Measurements from ENCODE around the gene TLE1. TPM values are rescaled to one million over a fixed set of nuclear protein-coding genes. Genes with fewer than 3 reads are reported as not detected.
A peak's percentile ranks its signal among the peaks of the same experiment; 100 is the strongest.

The TLE1 gene
- total RNA-seq, 1 donor, result 9.0 TPM

- TF ChIP-seq CTCF (IDR thresholded peaks at IDR 0.05; ENCODE audit: extremely low read depth, low read depth, low read length), result peak; percentile 20
- Histone ChIP-seq H3K9me3 (ENCODE audit: low read depth, low read length) (no peaks in the 10 kb centered on the region), H3K36me3 (ENCODE audit: insufficient read depth, low read length) (no peaks in the 10 kb centered on the region), H4K20me1 (ENCODE audit: insufficient read depth, low read length) (peaks cover 5% of the 10 kb centered on the region), H3K27me3 (ENCODE audit: insufficient read depth, low read length) (peaks cover 5% of the 10 kb centered on the region), H3K4me3 (ENCODE audit: insufficient read depth, low read length) (peak overlapping the region; percentile 81), H3K27ac (ENCODE audit: low read depth, low read length) (no peak overlapping the region), H3K79me2 (ENCODE audit: insufficient read depth, low read length) (peaks cover 31% of the 10 kb centered on the region), H2AFZ (ENCODE audit: low read length) (no peak overlapping the region), H3K4me2 (ENCODE audit: insufficient read depth, low read length) (peak overlapping the region; percentile 96), H3K4me1 (ENCODE audit: insufficient read depth, low read length) (peaks cover 20% of the 10 kb centered on the region)
- peak; percentile 80 for DNase-seq (ENCODE audit: insufficient read length, low spot score, missing footprints)
Observed at GRCh38 chr9:81685763-81686613, 3.4 kb downstream of the TLE1 start.

- Histone ChIP-seq H4K20me1 (ENCODE audit: insufficient read depth, low read length) (peaks cover 5% of the 10 kb centered on the region), H3K36me3 (ENCODE audit: insufficient read depth, low read length) (no peaks in the 10 kb centered on the region), H3K4me2 (ENCODE audit: insufficient read depth, low read length) (no peak overlapping the region), H3K79me2 (ENCODE audit: insufficient read depth, low read length) (peaks cover 31% of the 10 kb centered on the region), H3K9me3 (ENCODE audit: low read depth, low read length) (no peaks in the 10 kb centered on the region), H3K27me3 (ENCODE audit: insufficient read depth, low read length) (no peaks in the 10 kb centered on the region), H2AFZ (ENCODE audit: low read length) (no peak overlapping the region), H3K4me3 (ENCODE audit: insufficient read depth, low read length) (no peak overlapping the region), H3K27ac (ENCODE audit: low read depth, low read length) (no peak overlapping the region), H3K4me1 (ENCODE audit: insufficient read depth, low read length) (peaks cover 20% of the 10 kb centered on the region)
- no peak for DNase-seq (ENCODE audit: insufficient read length, low spot score, missing footprints)
- TF ChIP-seq CTCF (IDR thresholded peaks at IDR 0.05; ENCODE audit: extremely low read depth, low read depth, low read length), result no peak
Observed at GRCh38 chr9:81684635-81685034, 4.7 kb downstream of the TLE1 start.

GRCh38 chr9:81683704-81684103 is 5.6 kb downstream of the TLE1 start:
- no peak for TF ChIP-seq CTCF (IDR thresholded peaks at IDR 0.05; ENCODE audit: extremely low read depth, low read depth, low read length)

GRCh38 chr9:81683238-81683637 is 6.1 kb downstream of the TLE1 start:
- Histone ChIP-seq H3K4me1 (ENCODE audit: insufficient read depth, low read length) (peaks cover 20% of the 10 kb centered on the region), H3K79me2 (ENCODE audit: insufficient read depth, low read length) (peaks cover 31% of the 10 kb centered on the region), H3K4me2 (ENCODE audit: insufficient read depth, low read length) (peak overlapping the region; percentile 72), H2AFZ (ENCODE audit: low read length) (no peak overlapping the region), H3K36me3 (ENCODE audit: insufficient read depth, low read length) (no peaks in the 10 kb centered on the region), H3K4me3 (ENCODE audit: insufficient read depth, low read length) (peak overlapping the region; percentile 47), H4K20me1 (ENCODE audit: insufficient read depth, low read length) (peaks cover 5% of the 10 kb centered on the region), H3K9me3 (ENCODE audit: low read depth, low read length) (no peaks in the 10 kb centered on the region), H3K27me3 (ENCODE audit: insufficient read depth, low read length) (no peaks in the 10 kb centered on the region), H3K27ac (ENCODE audit: low read depth, low read length) (no peak overlapping the region)
- DNase-seq (ENCODE audit: insufficient read length, low spot score, missing footprints), result no peak
- TF ChIP-seq CTCF (IDR thresholded peaks at IDR 0.05; ENCODE audit: extremely low read depth, low read depth, low read length), result no peak

More at GRCh38 chr9:81683704-81684103, 5.6 kb downstream of the TLE1 start:
- Histone ChIP-seq H2AFZ (ENCODE audit: low read length) (no peak overlapping the region), H4K20me1 (ENCODE audit: insufficient read depth, low read length) (peaks cover 5% of the 10 kb centered on the region), H3K36me3 (ENCODE audit: insufficient read depth, low read length) (no peaks in the 10 kb centered on the region), H3K4me2 (ENCODE audit: insufficient read depth, low read length) (no peak overlapping the region), H3K27me3 (ENCODE audit: insufficient read depth, low read length) (no peaks in the 10 kb centered on the region), H3K4me1 (ENCODE audit: insufficient read depth, low read length) (peaks cover 20% of the 10 kb centered on the region), H3K4me3 (ENCODE audit: insufficient read depth, low read length) (no peak overlapping the region), H3K27ac (ENCODE audit: low read depth, low read length) (no peak overlapping the region), H3K9me3 (ENCODE audit: low read depth, low read length) (no peaks in the 10 kb centered on the region), H3K79me2 (ENCODE audit: insufficient read depth, low read length) (peaks cover 31% of the 10 kb centered on the region)
- no peak for DNase-seq (ENCODE audit: insufficient read length, low spot score, missing footprints)

All from osteoblast (primary cell).